ENCODE data around the gene USB1. TPM values are rescaled to one million over a fixed set of nuclear protein-coding genes. Genes with fewer than 3 reads are reported as not detected.

Gene USB1
- total RNA-seq, 1 donor from 2014 or later: 39.7 TPM

DNA sequence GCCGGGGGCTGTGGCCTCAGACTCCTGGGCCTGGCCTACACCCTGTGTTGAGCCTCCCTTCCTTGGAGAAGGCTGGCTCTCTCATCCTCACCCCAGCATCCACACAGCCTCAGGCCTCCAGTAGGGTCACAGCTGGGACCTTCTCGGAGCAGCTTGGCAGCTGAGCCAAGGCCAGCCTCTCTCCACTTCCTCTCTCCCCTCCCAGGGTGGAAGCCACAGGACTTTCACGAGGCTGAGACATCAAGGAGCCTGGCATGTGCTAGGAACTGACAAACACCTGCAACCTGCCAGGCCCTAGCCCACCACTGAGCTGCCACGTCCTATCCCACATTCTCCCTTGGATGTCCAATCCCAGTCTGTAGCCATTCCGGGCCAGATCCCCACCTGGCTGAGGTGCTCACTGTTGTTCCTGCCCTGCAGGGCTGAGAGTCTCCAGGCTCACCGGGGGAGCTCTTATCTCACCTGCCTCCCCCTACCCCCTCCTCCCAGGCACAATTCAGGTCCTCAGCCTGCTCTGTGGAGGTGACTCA lies 27.4 kb downstream of the USB1 start:
- Mint-ChIP-seq H3K4me1 (ENCODE audit: unreplicated experiment) (peaks cover 16% of the 10 kb centered on the region), H3K27me3 (peaks cover 19% of the 10 kb centered on the region), H3K27ac (no peak overlapping the region), H3K9me3 (no peaks in the 10 kb centered on the region), H3K4me3 (peak overlapping the region; percentile 60), H3K36me3 (no peaks in the 10 kb centered on the region)
- TF ChIP-seq, protein P1, sequence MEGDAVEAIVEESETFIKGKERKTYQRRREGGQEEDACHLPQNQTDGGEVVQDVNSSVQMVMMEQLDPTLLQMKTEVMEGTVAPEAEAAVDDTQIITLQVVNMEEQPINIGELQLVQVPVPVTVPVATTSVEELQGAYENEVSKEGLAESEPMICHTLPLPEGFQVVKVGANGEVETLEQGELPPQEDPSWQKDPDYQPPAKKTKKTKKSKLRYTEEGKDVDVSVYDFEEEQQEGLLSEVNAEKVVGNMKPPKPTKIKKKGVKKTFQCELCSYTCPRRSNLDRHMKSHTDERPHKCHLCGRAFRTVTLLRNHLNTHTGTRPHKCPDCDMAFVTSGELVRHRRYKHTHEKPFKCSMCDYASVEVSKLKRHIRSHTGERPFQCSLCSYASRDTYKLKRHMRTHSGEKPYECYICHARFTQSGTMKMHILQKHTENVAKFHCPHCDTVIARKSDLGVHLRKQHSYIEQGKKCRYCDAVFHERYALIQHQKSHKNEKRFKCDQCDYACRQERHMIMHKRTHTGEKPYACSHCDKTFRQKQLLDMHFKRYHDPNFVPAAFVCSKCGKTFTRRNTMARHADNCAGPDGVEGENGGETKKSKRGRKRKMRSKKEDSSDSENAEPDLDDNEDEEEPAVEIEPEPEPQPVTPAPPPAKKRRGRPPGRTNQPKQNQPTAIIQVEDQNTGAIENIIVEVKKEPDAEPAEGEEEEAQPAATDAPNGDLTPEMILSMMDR (conservative IDR thresholded peaks at IDR 0.05): no peak
- no peak for DNase-seq (ENCODE audit: extremely low spot score, unreplicated experiment)

- Mint-ChIP-seq H3K4me3 (peak overlapping the region; percentile 79), H3K9me3 (no peaks in the 10 kb centered on the region), H3K27ac (peak overlapping the region; percentile 73), H3K36me3 (no peaks in the 10 kb centered on the region), H3K4me1 (ENCODE audit: unreplicated experiment) (peaks cover 16% of the 10 kb centered on the region), H3K27me3 (peaks cover 11% of the 10 kb centered on the region)
- TF ChIP-seq, protein P1 (conservative IDR thresholded peaks at IDR 0.05): no peak
- DNase-seq (ENCODE audit: extremely low spot score, unreplicated experiment): no peak
Observed at GRCh38 chr16:58029410-58029809, 28.2 kb downstream of the USB1 start.

DNA sequence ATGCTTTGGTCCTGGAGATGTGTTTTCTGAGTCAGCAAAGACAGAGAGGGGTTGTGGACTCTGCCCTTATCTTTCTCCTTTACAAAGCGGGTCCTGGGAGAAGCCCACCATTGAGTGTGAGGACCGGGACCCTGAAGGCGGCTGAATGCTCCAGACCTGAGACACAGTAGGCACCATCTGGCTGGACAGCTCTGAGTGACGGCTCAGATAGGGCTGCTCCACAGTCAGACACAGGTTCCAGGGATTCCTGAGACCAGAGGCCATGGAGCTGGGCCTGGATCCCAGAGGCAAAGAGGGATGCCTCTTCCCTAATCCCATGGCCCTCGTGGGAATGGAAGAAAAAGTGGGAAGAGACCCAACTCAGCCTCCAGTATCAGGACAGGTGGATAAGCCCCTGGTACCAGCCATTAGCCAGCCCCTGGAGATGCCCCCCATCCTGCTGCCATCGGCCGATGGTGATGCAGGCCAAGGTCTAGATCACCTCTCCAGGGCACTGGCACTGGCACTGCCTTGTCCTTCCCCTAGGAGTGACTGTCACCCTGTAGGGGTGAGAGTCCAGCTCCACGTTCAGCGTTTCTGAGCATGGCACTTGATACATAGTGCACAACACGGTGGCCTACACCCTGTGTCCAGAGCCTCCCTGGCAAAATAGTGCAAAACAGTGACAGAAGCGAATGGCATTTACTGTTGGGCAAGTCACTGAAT lies 29.1 kb downstream of the USB1 start:
- TF ChIP-seq, protein P1 (conservative IDR thresholded peaks at IDR 0.05): no peak
- no peaks in the 10 kb centered on the region for H3K9me3 Mint-ChIP-seq
- H3K4me1 Mint-ChIP-seq (ENCODE audit: unreplicated experiment): peaks cover 10% of the 10 kb centered on the region
- H3K4me3 Mint-ChIP-seq: no peak overlapping the region
- peaks cover 3% of the 10 kb centered on the region for H3K27me3 Mint-ChIP-seq
- H3K36me3 Mint-ChIP-seq: no peaks in the 10 kb centered on the region
- H3K27ac Mint-ChIP-seq: no peak overlapping the region
- DNase-seq (ENCODE audit: extremely low spot score, unreplicated experiment): no peak

DNA sequence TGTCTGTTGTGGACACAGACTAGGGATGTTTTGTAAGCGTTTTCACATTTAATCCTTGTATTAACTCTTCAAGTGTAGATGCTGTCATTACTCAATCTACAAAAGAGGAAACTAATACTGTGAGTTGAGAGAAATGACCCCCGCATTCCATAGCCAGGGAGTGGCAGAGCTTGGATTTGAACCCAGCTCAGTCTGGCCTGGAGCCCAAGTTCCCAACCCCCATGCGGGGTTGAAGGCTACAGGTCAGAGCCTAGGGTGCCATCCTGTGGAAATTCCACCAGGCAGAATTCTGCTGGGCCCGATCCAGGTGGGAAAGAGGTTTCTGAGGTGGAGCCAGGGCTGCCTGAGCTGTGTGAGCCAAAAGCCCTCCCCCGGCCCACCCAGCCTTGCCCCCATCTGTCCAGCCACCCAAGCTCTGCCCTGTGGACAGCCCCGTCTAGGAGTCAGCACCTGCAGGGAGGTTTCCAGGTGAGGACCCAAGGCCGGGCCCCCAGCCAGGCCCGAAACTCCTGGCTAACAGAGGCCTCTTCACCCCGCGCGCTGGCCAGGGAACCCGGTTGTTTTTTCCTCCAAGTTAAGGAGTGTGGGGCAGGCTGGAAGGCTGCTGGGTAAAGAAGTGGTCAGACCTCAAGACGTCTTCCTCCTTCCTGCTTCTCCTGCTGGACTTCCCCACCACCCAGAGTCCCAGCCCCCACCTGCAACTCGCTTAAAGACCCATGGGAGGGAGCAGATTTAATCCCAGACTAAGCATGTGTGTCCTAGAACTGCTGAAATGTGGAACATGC lies 30.0 kb downstream of the USB1 start:
- Mint-ChIP-seq H3K9me3 (no peaks in the 10 kb centered on the region), H3K4me3 (no peak overlapping the region), H3K27ac (no peak overlapping the region), H3K36me3 (no peaks in the 10 kb centered on the region), H3K4me1 (ENCODE audit: unreplicated experiment) (peaks cover 10% of the 10 kb centered on the region), H3K27me3 (peaks cover 3% of the 10 kb centered on the region)
- TF ChIP-seq, protein P1 (conservative IDR thresholded peaks at IDR 0.05): no peak
- no peak for DNase-seq (ENCODE audit: extremely low spot score, unreplicated experiment)

DNA sequence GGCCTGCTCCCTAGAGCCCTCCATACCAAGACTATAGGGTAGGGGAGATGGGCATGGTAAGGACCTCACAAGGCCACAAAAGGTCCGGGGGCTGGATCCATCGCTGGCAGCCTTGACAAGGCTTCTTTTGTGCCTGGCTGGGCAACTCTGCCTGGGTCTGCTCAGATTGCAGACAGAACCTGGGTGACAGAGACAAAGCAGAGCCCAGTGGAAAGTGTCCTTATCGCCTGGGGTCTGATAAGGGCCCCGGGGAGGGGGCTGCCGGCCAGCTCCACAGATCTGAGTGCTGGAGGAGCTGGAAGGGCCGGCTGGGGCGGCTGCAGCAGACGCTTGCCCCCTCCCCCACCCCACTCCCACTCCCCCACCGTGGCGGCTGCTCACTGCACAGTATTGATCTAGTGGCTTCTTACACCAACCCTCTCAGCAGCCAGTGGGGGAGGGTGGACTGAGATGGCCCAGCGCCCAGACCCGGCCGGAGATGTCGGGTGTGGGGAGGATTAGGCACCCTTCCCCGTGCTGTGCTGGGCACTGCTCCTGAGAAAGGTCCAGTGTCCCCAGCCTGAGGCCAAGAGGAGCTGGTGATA lies 31.6 kb downstream of the USB1 start:
- H3K4me3 Mint-ChIP-seq: no peak overlapping the region
- TF ChIP-seq, protein P1 (conservative IDR thresholded peaks at IDR 0.05): no peak
- no peak for DNase-seq (ENCODE audit: extremely low spot score, unreplicated experiment)
- peak overlapping the region; percentile 70 for H3K27ac Mint-ChIP-seq
- peaks cover 3% of the 10 kb centered on the region for H3K27me3 Mint-ChIP-seq
- H3K4me1 Mint-ChIP-seq (ENCODE audit: unreplicated experiment): peaks cover 10% of the 10 kb centered on the region
- H3K9me3 Mint-ChIP-seq: no peaks in the 10 kb centered on the region
- H3K36me3 Mint-ChIP-seq: no peaks in the 10 kb centered on the region
